ENCODE results near the gene FLRT2. TPM values are rescaled to one million over a fixed set of nuclear protein-coding genes. Genes with fewer than 3 reads are reported as not detected.

Gene FLRT2
- total RNA-seq, 4 donors from 2014 or later = 3.4 to 7.0 (median 4.0) TPM

GRCh38 chr14:85533023-85533860, 3.3 kb downstream of the FLRT2 start:
- Histone ChIP-seq H3K4me1 (peaks cover 0 to 35% (median 14%) of the 10 kb centered on the region in 4 donors), H3K9me3 (no peaks in the 10 kb centered on the region), H3K27ac (peak overlapping the region; percentile 30 to 63 (median 52)), H3K4me3 (peak overlapping the region; percentile 35 to 53 (median 38)), H3K27me3 (peaks cover 74% of the 10 kb centered on the region), H3K36me3 (no peaks in the 10 kb centered on the region)
- 0 to 22% methylated on average over 3 to 66 of the region's 90 CpGs for WGBS, 2 donors (ENCODE audit: low coverage in 1 of 2)
- no peak for DNase-seq
- intact Hi-C loops (cut with DNase I; ENCODE audit: low total_unique reads) (no loop called here), in situ Hi-C loops (cut with MboI; ENCODE audit: low pct_ligation_motif_present in 1 of 4, low pct_unique_long_range_greater_than_20kb in 1 of 4, low sequenced_read_pairs in 3 of 4) (no loop called here)
- peak in 1 of 3 donors; percentile 7 for TF ChIP-seq POLR2AphosphoS5 (IDR thresholded peaks at IDR 0.05)
- TF ChIP-seq POLR2A (IDR thresholded peaks at IDR 0.05) = no peak
- TF ChIP-seq CTCF (IDR thresholded peaks at IDR 0.05) = no peak

- no peak for DNase-seq
- in situ Hi-C loops (cut with MboI; ENCODE audit: low pct_ligation_motif_present in 1 of 4, low pct_unique_long_range_greater_than_20kb in 1 of 4, low sequenced_read_pairs in 3 of 4) = no loop called here
These were observed 3.9 kb downstream of the FLRT2 start for GRCh38 chr14:85533861-85534291.

DNA sequence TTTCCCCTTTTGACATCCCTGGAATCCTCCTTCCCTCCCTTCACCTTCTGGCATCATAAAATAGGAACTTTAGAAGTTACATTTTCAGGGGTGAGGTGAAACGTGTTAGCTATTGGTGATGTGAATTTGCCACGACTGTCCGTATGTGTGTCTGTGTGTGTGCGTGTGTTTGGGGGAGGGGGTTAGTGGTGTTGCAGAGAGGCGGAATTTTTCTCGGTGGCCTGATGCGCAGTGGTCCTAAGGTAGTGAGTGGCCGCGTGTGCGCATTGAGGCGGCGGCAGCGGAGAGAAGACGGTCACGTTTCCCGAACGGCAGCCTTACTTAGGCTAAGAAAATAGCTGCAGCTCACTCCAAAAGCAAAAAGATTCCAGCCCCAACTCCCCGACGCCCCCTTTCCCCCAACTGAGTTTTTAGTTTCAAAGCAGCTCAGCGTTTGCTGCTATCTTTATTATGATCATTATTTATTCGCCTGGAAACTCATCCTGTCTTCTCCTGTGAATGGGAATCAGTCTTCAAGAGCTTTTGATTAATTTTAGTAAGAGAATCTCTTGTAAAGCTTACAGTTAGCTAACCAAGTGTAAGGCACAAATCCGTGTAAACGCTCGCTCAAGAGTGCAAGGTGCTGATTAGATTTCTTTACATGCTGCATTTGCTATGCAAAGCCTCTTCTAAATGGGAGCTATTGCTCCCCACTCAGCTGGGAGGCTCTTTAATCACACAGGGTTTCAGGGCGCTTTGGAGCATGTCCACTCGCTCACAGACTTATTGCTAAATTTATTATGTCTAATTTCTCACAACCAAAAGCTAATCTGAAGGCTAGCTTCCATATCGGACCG, 4.7 kb downstream of the FLRT2 start:
- intact Hi-C loops (cut with DNase I; ENCODE audit: low total_unique reads) = no loop called here
- no peaks in the 10 kb centered on the region for H3K9me3 ChIP-seq
- peak overlapping the region in 2 of 4 donors; percentile 3 to 31 for H3K27ac ChIP-seq
- in situ Hi-C loops (cut with MboI; ENCODE audit: low pct_ligation_motif_present in 1 of 4, low pct_unique_long_range_greater_than_20kb in 1 of 4, low sequenced_read_pairs in 3 of 4) = no loop called here
- no peak for DNase-seq
- H3K36me3 ChIP-seq = no peaks in the 10 kb centered on the region
- H3K27me3 ChIP-seq = peaks cover 60% of the 10 kb centered on the region
- H3K4me1 ChIP-seq = peaks cover 0 to 29% (median 13%) of the 10 kb centered on the region in 4 donors
- 35 to 47% methylated on average over 11 to 28 of the region's 28 CpGs for WGBS, 2 donors (ENCODE audit: low coverage in 1 of 2)
- TF ChIP-seq EP300 (IDR thresholded peaks at IDR 0.05; ENCODE audit: low read depth) = no peak
- no peak for TF ChIP-seq POLR2AphosphoS5 (IDR thresholded peaks at IDR 0.05)
- TF ChIP-seq POLR2A (IDR thresholded peaks at IDR 0.05) = no peak
- TF ChIP-seq CTCF (IDR thresholded peaks at IDR 0.05) = no peak
- H3K4me3 ChIP-seq = peak overlapping the region in 3 of 4 donors; percentile 35 to 53 (median 40)

More at GRCh38 chr14:85533861-85534291, 3.9 kb downstream of the FLRT2 start:
- peak overlapping the region; percentile 31 to 63 (median 41) for H3K27ac ChIP-seq
- 13% methylated on average over 24 of the region's 28 CpGs; no CpG with 5 or more reads in 1 of the 2 donors for WGBS, 2 donors (ENCODE audit: low coverage in 1 of 2)
- intact Hi-C loops (cut with DNase I; ENCODE audit: low total_unique reads) = no loop called here
- peak overlapping the region in 3 of 4 donors; percentile 35 to 53 (median 40) for H3K4me3 ChIP-seq
- no peak for TF ChIP-seq CTCF (IDR thresholded peaks at IDR 0.05)
- no peak for TF ChIP-seq EP300 (IDR thresholded peaks at IDR 0.05; ENCODE audit: low read depth)
- no peak for TF ChIP-seq POLR2AphosphoS5 (IDR thresholded peaks at IDR 0.05)
- TF ChIP-seq POLR2A (IDR thresholded peaks at IDR 0.05) = no peak
- no peaks in the 10 kb centered on the region for H3K9me3 ChIP-seq
- H3K4me1 ChIP-seq = peaks cover 0 to 35% (median 14%) of the 10 kb centered on the region in 4 donors
- H3K27me3 ChIP-seq = peaks cover 68% of the 10 kb centered on the region
- H3K36me3 ChIP-seq = no peaks in the 10 kb centered on the region

DNA sequence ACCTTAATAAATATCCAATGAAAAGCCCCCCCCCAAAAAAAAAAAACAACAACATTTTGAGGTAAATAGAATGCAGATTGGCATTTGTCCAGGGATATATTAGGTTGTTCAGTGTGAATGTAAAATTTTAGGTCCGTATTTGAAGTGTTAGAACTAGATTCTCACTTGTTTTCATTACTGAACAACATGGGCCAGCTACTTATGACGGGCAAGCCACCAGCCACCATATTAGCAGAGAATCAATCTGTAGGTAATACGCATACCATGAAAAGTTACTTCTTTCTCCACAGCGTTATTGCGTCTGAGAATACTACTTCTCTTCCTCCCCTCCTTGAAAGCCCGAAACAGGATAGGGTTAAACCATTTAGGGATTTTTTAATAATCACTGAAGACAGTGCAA, 5.4 kb downstream of the FLRT2 start:
- no peak for TF ChIP-seq POLR2AphosphoS5 (IDR thresholded peaks at IDR 0.05)
- TF ChIP-seq POLR2A (IDR thresholded peaks at IDR 0.05) = no peak
- TF ChIP-seq EP300 (IDR thresholded peaks at IDR 0.05; ENCODE audit: low read depth) = no peak
- no peak for TF ChIP-seq CTCF (IDR thresholded peaks at IDR 0.05)
- Histone ChIP-seq H3K9me3 (no peaks in the 10 kb centered on the region), H3K36me3 (no peaks in the 10 kb centered on the region), H3K27ac (no peak overlapping the region), H3K27me3 (peaks cover 53% of the 10 kb centered on the region), H3K4me3 (peak overlapping the region in 1 of 4 donors; percentile 53), H3K4me1 (peaks cover 0 to 23% (median 10%) of the 10 kb centered on the region in 4 donors)
- in situ Hi-C loops (cut with MboI; ENCODE audit: low pct_ligation_motif_present in 1 of 4, low pct_unique_long_range_greater_than_20kb in 1 of 4, low sequenced_read_pairs in 3 of 4) (no loop called here), intact Hi-C loops (cut with DNase I; ENCODE audit: low total_unique reads) (no loop called here)
- no peak for DNase-seq
- WGBS, 2 donors (ENCODE audit: low coverage in 1 of 2) = 59 to 76% methylated on average over 6 of the region's 6 CpGs
